NCI-H2029 (cell line): ENCODE measurements around the gene MFSD11.
"Not testable (repeated sequence)": the region's sequence is repeated elsewhere in the genome, so short reads cannot be mapped to it uniquely, and the experiment has no call there.

ENCODE experiments used
- DNase-seq: peaks from one replicate; lab custom pipeline; 2025; lab: John Stamatoyannopoulos, UW

Gene MFSD11

GRCh38 chr17:76797241-76797840 lies 59.4 kb downstream of the MFSD11 start:
- no peak for DNase-seq

GRCh38 chr17:76801706-76802105 lies 63.8 kb downstream of the MFSD11 start:
- no peak for DNase-seq

GRCh38 chr17:76805319-76805718 lies 67.4 kb downstream of the MFSD11 start:
- DNase-seq: no peak

GRCh38 chr17:76806151-76806550 lies 68.2 kb downstream of the MFSD11 start:
- not testable (repeated sequence) for DNase-seq

- DNase-seq: not testable (repeated sequence)
Observed at GRCh38 chr17:76806767-76807166, 68.8 kb downstream of the MFSD11 start.

GRCh38 chr17:76808326-76808725 lies 70.4 kb downstream of the MFSD11 start:
- no peak for DNase-seq

GRCh38 chr17:76810956-76811355 lies 73.0 kb downstream of the MFSD11 start:
- no peak for DNase-seq

- no peak for DNase-seq
Observed at GRCh38 chr17:76811834-76812233, 73.9 kb downstream of the MFSD11 start.

- no peak for DNase-seq
Observed at GRCh38 chr17:76812263-76812662, 74.3 kb downstream of the MFSD11 start.

GRCh38 chr17:76812968-76813367 lies 75.0 kb downstream of the MFSD11 start:
- no peak for DNase-seq

- DNase-seq: not testable (repeated sequence)
Observed at GRCh38 chr17:76815907-76816589, 78.1 kb downstream of the MFSD11 start.

GRCh38 chr17:76816590-76817135 lies 78.7 kb downstream of the MFSD11 start:
- no peak for DNase-seq

GRCh38 chr17:76820039-76820438 lies 82.1 kb downstream of the MFSD11 start:
- no peak for DNase-seq

- DNase-seq: peak; percentile 35
Observed at GRCh38 chr17:76820561-76820960, 82.6 kb downstream of the MFSD11 start.

- DNase-seq: no peak
Observed at GRCh38 chr17:76822184-76822778, 84.4 kb downstream of the MFSD11 start.

- DNase-seq: no peak
Observed at GRCh38 chr17:76824093-76824492, 86.2 kb downstream of the MFSD11 start.

- DNase-seq: no peak
Observed at GRCh38 chr17:76826330-76827068, 88.6 kb downstream of the MFSD11 start.

GRCh38 chr17:76827736-76828135 lies 89.8 kb downstream of the MFSD11 start:
- DNase-seq: no peak
